GM18873 (cell line): Measurements from ENCODE around the gene FANCI.
"Not testable (repeated sequence)": the region's sequence is repeated elsewhere in the genome, so short reads cannot be mapped to it uniquely, and the experiment has no call there.

ENCODE experiments used
- ATAC-seq: cut with Tn5 transposase; IDR thresholded peaks from one replicate; pipeline ENCODE4 v1.9.1; 2021; ENCODE audit warnings: mild to moderate bottlenecking, moderate library complexity, moderate number of reproducible peaks; ENCODE audit not compliant: unreplicated experiment, low FRiP score

Gene FANCI

DNA sequence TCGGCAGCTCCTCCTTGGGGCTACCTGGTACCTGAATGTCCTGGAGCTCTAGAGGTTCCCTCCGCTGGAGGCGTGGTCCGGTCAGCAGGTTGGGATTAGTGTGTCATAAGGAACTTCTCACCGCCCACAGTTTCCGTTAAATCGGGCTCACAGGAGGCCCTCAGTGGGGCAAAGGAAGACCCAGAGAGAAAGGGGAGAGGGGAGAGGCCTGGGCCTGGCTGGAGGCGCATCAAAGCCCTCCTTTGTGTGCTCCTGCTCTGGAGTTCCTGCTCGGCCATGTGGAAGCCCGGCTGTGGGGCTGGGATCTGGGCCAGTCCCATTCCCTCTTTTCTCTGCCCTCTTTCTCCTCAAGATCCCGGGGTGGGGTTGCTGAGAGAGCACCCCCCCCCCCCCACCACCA is 22.2 kb upstream of the FANCI start, which contains the start of gene RLBP1:
Gene RLBP1 (minus strand): TSS at position 37 of the 400 bp plus-strand sequence. CDS start 2,604 bp downstream, outside the sequence.
- no peak for ATAC-seq

GRCh38 chr15:89225588-89225987 is 18.2 kb upstream of the FANCI start:
- no peak for ATAC-seq

GRCh38 chr15:89226359-89227221 is 17.2 kb upstream of the FANCI start:
- no peak for ATAC-seq

- ATAC-seq: no peak
Measured at GRCh38 chr15:89227425-89227824, 16.4 kb upstream of the FANCI start.

- no peak for ATAC-seq
Measured at GRCh38 chr15:89230277-89230676, 13.5 kb upstream of the FANCI start.

DNA sequence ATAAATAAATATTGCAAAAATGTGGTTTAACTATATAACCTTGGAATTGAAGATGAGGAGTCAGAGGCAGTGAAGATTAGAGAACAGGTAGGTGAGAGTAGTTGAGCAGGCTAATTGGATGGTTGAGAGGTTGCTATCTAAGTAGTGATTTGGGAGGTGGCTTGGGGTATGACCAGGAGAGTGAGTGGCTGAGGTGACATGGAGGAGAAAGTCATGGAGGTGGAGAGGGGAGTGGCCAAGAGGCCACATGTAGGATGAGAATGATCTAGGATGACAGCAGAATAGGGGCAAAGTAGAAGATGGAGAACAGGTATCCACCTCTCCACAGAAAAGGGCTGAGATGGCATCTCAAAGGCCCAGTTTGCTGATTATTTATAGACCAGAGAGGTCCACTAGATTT is 11.9 kb upstream of the FANCI start:
- ATAC-seq: no peak

DNA sequence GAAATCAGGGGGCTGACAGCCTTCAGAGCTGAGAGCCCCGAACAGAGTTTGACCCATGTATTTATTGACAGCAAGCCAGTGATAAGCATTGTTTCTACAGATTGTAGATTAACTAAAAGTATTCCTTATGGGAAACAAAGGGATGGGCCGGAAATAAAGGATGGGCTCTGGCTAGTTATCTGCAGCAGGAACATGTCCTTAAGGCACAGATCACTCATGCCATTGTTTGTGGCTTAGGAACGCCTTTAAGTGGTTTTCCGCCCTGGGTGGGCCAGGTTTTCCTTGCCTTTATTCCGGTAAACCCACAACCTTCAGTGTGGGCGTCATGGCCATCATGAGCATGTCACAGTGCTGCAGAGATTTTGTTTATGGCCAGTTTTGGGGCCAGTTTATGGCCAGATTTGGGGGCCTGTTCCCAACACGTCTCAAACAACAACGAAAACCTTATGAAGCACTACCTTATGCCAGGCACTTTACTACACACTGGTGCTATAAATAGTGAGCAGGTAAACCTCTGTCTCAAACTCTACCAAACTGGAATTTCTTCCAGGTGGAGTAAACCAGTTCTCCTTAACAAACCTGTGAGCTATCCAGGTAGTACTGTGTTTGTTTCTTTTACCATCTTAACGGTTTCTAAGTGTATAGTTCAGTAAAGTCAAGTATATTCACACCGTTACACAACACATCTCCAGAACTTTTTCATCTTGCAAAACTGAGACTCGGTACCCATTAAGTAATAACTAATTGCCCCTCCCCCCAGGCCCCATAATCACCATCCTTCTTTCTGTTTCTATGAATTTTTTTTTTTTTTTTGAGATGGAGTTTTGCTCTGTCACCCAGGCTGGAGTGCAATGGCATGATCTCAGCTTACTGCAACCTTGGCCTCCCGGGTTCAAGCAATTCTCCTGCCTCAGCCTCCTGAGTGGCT is 3.6 kb upstream of the FANCI start:
- not testable (repeated sequence) for ATAC-seq

GRCh38 chr15:89243046-89243690 is 611 bp upstream of the FANCI start:
- no peak for ATAC-seq

- no peak for ATAC-seq
Measured at GRCh38 chr15:89244574-89244903, 760 bp downstream of the FANCI start.

- ATAC-seq: no peak
Measured at GRCh38 chr15:89247446-89247845, 3.7 kb downstream of the FANCI start.

DNA sequence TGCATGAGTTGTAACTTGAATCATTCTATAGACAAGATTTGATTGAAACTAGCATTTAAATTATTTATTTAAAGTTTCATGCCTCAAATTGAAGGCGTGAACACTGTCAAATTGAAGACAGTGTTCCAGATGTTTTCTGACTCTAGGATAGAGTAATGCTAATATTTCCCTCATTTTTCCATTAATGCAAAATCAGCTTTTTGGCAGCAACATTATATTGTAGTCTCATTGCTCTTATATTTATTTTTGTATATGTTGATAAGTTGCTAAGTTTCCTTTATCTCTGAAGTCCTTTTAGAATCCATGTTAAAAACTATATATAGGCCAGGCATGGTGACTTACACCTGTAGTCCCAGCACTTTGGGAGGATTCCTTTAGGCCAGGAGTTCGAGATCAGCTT is 4.8 kb downstream of the FANCI start:
- ATAC-seq: no peak

DNA sequence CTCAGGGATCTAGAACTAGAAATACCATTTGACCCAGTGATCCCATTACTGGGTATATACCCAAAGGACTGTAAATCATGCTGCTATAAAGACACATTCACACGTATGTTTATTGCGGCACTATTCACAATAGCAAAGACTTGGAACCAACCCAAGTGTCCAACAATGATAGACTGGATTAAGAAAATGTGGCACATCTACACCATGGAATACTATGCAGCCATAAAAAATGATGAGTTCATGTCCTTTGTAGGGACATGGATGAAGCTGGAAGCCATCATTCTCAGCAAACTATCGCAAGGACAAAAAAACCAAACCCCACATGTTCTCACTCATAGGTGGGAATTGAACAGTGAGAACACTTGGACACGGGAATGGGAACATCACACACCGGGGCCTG is 6.4 kb downstream of the FANCI start:
- ATAC-seq: not testable (repeated sequence)

DNA sequence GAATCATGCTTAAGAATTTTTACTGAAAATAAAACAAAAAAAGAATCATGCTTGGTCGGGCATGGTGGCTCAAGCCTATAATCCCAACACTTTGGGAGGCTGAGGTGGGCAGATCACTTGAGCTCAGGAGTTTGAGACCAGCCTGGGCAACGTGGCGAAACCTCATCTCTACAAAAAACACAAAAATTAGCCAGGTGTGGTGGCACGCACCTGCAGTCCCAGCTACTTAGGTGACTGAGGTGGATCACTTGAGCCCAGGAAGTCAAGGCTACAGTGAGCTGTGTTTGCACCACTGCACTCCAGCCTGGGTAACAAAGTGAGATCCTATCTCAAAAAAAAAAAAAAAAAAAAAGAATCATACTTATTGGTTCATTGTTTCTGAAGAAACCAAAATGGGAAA is 33.5 kb downstream of the FANCI start:
- ATAC-seq: not testable (repeated sequence)

GRCh38 chr15:89278307-89278706 is 34.5 kb downstream of the FANCI start:
- no peak for ATAC-seq

GRCh38 chr15:89282631-89283030 is 38.9 kb downstream of the FANCI start:
- ATAC-seq: no peak

GRCh38 chr15:89283201-89283600 is 39.4 kb downstream of the FANCI start:
- no peak for ATAC-seq

GRCh38 chr15:89291934-89292438 is 48.2 kb downstream of the FANCI start:
- ATAC-seq: no peak

- no peak for ATAC-seq
Measured at GRCh38 chr15:89293012-89293411, 49.2 kb downstream of the FANCI start.

DNA sequence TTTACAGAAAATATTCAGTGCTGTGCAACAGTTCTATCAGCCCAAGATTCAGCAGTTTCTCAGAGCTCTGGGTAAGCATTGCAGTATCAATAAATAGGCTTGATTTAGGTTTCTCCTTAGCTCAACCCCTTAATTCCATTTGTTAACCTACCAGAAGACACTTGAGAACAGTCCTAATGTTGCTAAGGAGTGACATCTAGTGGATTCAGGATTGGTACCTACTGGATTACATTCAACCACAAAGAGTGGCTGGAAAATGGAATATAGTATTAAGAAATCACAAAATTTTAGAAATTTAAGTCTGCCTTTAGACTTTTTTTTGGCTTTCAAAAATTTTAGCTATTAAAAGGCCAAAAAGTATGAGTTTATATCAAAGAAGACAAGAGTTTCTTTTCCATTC is 56.1 kb downstream of the FANCI start:
- no peak for ATAC-seq

DNA sequence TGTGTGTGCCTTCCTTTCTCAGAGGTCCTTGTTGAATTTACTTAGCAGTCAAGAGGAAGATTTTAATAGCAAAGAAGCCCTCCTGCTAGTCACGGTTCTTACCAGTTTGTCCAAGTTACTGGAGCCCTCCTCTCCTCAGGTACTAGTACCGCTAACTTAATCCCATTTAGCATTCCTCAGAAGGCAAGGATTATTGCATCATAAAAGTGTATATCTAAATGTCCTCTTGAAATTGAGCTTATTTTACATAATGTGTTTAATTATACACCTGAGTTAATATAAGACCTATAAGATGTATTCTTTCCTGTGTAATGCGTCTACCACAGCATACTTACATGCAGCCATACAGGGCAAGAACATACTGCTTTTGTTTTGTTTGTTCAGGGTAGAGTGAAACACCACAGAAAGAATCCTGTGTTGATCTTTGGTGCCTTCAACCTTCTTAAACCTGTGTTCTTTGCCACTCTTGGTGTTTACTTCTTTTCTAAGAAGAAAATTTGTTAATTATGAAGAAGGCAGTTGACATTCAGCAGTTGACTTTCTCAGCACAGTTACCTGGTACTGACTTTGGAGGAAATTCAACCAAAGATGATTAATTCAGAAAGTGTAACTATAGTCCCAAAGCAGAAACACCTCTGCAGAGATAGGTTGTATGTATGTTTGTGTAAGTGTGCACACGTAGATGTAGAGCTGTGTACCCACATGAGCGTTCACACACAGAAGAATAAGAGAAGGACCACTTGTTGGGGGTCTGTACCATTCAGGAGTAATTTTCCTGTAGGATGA is 57.7 kb downstream of the FANCI start:
- no peak for ATAC-seq
